ENCODE results near the gene PTPRB.

The PTPRB gene

DNA sequence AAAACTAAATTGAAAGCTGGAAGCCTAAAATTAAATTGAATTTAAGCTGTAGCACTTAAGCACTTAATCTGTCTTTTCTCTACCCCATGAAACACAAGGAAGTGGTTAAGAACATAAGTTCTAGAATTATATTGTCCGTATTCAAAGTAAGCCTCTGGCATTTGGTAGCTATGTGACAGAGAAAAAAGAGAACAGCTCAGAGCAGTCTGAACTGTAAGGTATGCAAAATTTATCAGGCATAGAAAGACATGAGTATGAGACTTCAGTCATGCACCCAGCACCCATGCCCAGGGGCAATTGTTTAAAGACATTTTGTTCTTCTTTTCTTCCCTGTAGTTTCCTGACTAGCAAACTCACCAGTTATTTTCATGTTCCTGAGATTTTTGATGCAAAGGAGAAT, 154.5 kb downstream of the PTPRB start:
- H3K4me2 ChIP-seq = no peak overlapping the region
- H3K27ac ChIP-seq = no peak overlapping the region
- H3K9ac ChIP-seq = no peak overlapping the region

DNA sequence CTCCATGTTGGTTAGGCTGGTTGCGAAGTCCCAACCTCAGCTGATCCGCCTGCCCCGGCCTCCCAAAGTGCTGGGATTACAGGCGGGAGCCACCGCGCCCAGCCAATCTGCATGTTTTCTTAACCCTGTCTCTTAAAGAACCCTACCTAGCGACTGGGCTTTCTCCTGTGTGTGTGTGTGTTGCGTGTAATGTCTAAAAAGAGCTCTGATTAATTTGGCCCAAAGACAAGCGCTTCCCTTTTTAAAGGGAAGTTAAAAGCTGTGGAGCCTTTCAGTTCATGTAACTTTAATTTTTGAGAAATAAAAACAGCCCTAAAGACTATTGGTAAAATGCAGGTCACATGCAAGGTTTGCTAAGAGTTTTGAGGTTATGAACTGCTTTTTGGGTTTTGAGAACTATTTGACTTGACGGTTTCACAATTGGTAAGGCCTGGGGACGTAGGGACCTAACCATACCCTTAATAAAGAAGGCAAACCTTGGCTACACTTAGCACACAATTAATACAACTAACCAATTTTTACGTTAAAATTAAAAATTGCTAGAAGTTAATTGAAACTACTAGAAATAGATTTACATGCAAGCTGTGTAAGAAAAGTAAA, 167.9 kb downstream of the PTPRB start:
- H3K4me1 ChIP-seq (ENCODE audit: low read depth, poor library complexity, severe bottlenecking) = no peaks in the 10 kb centered on the region
- H3K9ac ChIP-seq = no peak overlapping the region
- no peaks in the 10 kb centered on the region for H4K20me1 ChIP-seq (ENCODE audit: insufficient read depth)
- H3K27me3 ChIP-seq (ENCODE audit: insufficient read depth, low read depth) = no peaks in the 10 kb centered on the region
- H3K4me2 ChIP-seq = no peak overlapping the region
- H3K79me2 ChIP-seq (ENCODE audit: insufficient read depth, low read depth) = no peaks in the 10 kb centered on the region
- no peaks in the 10 kb centered on the region for H3K36me3 ChIP-seq (ENCODE audit: insufficient read depth)
- H2AFZ ChIP-seq (ENCODE audit: low read depth) = no peak overlapping the region
- H3K27ac ChIP-seq = no peak overlapping the region
- TF ChIP-seq, protein P1, sequence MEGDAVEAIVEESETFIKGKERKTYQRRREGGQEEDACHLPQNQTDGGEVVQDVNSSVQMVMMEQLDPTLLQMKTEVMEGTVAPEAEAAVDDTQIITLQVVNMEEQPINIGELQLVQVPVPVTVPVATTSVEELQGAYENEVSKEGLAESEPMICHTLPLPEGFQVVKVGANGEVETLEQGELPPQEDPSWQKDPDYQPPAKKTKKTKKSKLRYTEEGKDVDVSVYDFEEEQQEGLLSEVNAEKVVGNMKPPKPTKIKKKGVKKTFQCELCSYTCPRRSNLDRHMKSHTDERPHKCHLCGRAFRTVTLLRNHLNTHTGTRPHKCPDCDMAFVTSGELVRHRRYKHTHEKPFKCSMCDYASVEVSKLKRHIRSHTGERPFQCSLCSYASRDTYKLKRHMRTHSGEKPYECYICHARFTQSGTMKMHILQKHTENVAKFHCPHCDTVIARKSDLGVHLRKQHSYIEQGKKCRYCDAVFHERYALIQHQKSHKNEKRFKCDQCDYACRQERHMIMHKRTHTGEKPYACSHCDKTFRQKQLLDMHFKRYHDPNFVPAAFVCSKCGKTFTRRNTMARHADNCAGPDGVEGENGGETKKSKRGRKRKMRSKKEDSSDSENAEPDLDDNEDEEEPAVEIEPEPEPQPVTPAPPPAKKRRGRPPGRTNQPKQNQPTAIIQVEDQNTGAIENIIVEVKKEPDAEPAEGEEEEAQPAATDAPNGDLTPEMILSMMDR (conservative IDR thresholded peaks at IDR 0.05; ENCODE audit: low read depth, low read length) = no peak
- H3K4me3 ChIP-seq (IDR thresholded peaks at IDR 0.05; ENCODE audit: insufficient read depth, low read depth, low read length) = no peak overlapping the region

More for the DNA sequence above, 154.5 kb downstream of the PTPRB start:
- H3K79me2 ChIP-seq (ENCODE audit: insufficient read depth, low read depth) = no peaks in the 10 kb centered on the region
- TF ChIP-seq, protein P1 (conservative IDR thresholded peaks at IDR 0.05; ENCODE audit: low read depth, low read length) = no peak
- H3K27me3 ChIP-seq (ENCODE audit: insufficient read depth, low read depth) = no peaks in the 10 kb centered on the region
- no peak overlapping the region for H2AFZ ChIP-seq (ENCODE audit: low read depth)
- no peaks in the 10 kb centered on the region for H4K20me1 ChIP-seq (ENCODE audit: insufficient read depth)
- H3K4me1 ChIP-seq (ENCODE audit: low read depth, poor library complexity, severe bottlenecking) = peaks cover 14% of the 10 kb centered on the region
- no peak overlapping the region for H3K4me3 ChIP-seq (IDR thresholded peaks at IDR 0.05; ENCODE audit: insufficient read depth, low read depth, low read length)
- no peaks in the 10 kb centered on the region for H3K36me3 ChIP-seq (ENCODE audit: insufficient read depth)

DNA sequence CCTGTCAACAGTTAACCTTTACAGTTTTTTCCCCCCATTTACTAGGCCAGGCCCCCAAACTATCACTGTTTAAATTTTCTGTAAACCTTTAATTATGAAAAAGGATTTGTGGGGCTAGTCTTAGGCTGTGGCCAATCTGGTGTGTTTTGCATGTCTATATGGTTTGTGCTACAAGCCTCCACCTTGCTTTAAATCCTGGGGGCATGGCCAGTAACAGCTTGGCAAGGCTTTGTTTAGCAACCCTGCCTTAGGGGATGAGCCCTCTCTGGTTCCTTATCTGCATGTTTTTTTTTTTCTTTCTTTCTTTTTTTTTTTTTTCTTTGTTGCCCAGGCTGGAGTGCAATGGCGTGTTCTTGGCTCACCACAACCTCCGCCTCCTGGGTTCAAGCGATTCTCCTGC, 168.5 kb downstream of the PTPRB start:
- Histone ChIP-seq H3K27me3 (ENCODE audit: insufficient read depth, low read depth) (no peaks in the 10 kb centered on the region), H4K20me1 (ENCODE audit: insufficient read depth) (no peaks in the 10 kb centered on the region), H3K36me3 (ENCODE audit: insufficient read depth) (no peaks in the 10 kb centered on the region), H3K79me2 (ENCODE audit: insufficient read depth, low read depth) (no peaks in the 10 kb centered on the region), H3K4me2 (no peak overlapping the region), H3K27ac (no peak overlapping the region), H3K4me3 (IDR thresholded peaks at IDR 0.05; ENCODE audit: insufficient read depth, low read depth, low read length) (no peak overlapping the region), H3K9ac (no peak overlapping the region), H3K4me1 (ENCODE audit: low read depth, poor library complexity, severe bottlenecking) (no peaks in the 10 kb centered on the region), H2AFZ (ENCODE audit: low read depth) (no peak overlapping the region)
- TF ChIP-seq, protein P1 (conservative IDR thresholded peaks at IDR 0.05; ENCODE audit: low read depth, low read length) = no peak

DNA sequence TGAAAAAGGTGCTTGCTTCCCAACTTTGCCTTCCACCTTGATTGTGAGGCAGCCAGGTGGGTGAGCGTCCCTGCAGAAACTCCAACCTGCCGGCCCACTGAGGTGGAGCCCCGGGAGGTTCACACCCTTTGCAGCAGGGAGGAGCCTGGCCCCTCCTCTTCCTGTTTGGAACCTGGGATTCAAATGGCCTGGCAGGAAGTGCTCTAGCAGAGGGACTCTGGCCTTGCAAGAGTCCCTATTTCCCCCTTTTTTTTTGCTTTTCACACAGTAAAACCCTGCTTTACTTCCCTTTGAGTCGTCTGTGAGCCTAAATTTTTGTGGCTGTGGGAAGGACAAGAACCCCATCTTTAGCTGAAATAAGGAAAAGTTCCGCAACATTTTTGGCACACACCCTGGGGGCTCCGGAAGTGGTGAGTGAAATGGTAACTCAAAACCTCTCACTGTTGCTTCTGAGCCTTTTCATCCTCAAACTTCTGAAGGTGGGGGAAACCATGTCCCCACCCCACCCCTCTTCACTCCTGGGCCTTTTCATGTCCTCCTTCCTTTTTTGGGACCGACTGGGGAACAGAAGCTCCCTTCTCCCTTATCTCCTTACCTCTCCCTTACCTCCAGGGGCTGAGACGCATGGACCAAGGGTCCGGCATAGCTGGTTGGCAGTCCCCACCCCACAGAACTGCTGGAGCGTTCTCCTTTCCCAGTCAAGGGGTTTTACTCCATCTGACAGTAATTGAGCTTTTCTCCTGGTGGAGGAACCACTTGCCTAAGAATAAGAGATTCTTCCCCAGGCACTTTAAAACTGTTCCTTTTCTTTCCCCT, 169.1 kb downstream of the PTPRB start:
- Histone ChIP-seq H3K79me2 (ENCODE audit: insufficient read depth, low read depth) (no peaks in the 10 kb centered on the region), H3K27me3 (ENCODE audit: insufficient read depth, low read depth) (no peaks in the 10 kb centered on the region), H3K36me3 (ENCODE audit: insufficient read depth) (no peaks in the 10 kb centered on the region), H3K4me1 (ENCODE audit: low read depth, poor library complexity, severe bottlenecking) (no peaks in the 10 kb centered on the region), H3K9ac (no peak overlapping the region), H3K4me2 (no peak overlapping the region), H4K20me1 (ENCODE audit: insufficient read depth) (no peaks in the 10 kb centered on the region), H3K27ac (no peak overlapping the region), H3K4me3 (IDR thresholded peaks at IDR 0.05; ENCODE audit: insufficient read depth, low read depth, low read length) (no peak overlapping the region), H2AFZ (ENCODE audit: low read depth) (no peak overlapping the region; the same call in 1 of the 2 replicates)
- TF ChIP-seq, protein P1 (conservative IDR thresholded peaks at IDR 0.05; ENCODE audit: low read depth, low read length) = no peak

Data from KMS-11 (cell line).